Transverse colon (tissue), 4 donors: Measurements from ENCODE around the gene GABRR2.
A peak's percentile ranks its signal among the peaks of the same experiment; 100 is the strongest.

Experiments used
- POLR2A ChIP-seq: fragments of 450-650 bp; IDR thresholded peaks from one replicate; pipeline ENCODE4 v1.6.1; 2016; ENCODE audit warnings: antibody characterized with exemption, mild to moderate bottlenecking, moderate library complexity
- POLR2AphosphoS5 ChIP-seq, 3 donors: sonication (generic); formaldehyde crosslinking; IDR thresholded peaks; one replicate each; pipeline ENCODE4 v1.6.1; 2016; ENCODE audit warnings: antibody characterized with exemption in 3 of 3
- TF ChIP-seq, protein P1 (sequence below), 5 experiments: fragments of 200-600 bp in 3 of 5; fragments of 450-650 bp in 2 of 5; sonication (generic) in 3 of 5; IDR thresholded peaks; 1 replicate in 2 of 5; 2 replicates in 3 of 5; pipeline ENCODE4 v1.5.1; 2016 to 2017; ENCODE audit warnings: antibody characterized with exemption in 5 of 5, inconsistent platforms in 3 of 5, mild to moderate bottlenecking in 2 of 5, moderate library complexity in 1 of 5

GRCh38 chr6:89311530-89311852, 3.6 kb downstream of the GABRR2 start:
- TF ChIP-seq POLR2A (no peak), POLR2AphosphoS5 (IDR thresholded peaks at IDR 0.05) (no peak)
- TF ChIP-seq, protein P1, sequence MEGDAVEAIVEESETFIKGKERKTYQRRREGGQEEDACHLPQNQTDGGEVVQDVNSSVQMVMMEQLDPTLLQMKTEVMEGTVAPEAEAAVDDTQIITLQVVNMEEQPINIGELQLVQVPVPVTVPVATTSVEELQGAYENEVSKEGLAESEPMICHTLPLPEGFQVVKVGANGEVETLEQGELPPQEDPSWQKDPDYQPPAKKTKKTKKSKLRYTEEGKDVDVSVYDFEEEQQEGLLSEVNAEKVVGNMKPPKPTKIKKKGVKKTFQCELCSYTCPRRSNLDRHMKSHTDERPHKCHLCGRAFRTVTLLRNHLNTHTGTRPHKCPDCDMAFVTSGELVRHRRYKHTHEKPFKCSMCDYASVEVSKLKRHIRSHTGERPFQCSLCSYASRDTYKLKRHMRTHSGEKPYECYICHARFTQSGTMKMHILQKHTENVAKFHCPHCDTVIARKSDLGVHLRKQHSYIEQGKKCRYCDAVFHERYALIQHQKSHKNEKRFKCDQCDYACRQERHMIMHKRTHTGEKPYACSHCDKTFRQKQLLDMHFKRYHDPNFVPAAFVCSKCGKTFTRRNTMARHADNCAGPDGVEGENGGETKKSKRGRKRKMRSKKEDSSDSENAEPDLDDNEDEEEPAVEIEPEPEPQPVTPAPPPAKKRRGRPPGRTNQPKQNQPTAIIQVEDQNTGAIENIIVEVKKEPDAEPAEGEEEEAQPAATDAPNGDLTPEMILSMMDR (IDR thresholded peaks at IDR 0.05) = peak in 1 of 5 experiments; percentile 16
